ENCODE measurements around the gene TMEM212. TPM values are rescaled to one million over a fixed set of nuclear protein-coding genes. Genes with fewer than 3 reads are reported as not detected.

The TMEM212 gene
- total and polyA plus RNA-seq, 9 of the 15 experiments (the other 6 are each of a cell fraction or from before 2014, with no cell fraction given): not detected

DNA sequence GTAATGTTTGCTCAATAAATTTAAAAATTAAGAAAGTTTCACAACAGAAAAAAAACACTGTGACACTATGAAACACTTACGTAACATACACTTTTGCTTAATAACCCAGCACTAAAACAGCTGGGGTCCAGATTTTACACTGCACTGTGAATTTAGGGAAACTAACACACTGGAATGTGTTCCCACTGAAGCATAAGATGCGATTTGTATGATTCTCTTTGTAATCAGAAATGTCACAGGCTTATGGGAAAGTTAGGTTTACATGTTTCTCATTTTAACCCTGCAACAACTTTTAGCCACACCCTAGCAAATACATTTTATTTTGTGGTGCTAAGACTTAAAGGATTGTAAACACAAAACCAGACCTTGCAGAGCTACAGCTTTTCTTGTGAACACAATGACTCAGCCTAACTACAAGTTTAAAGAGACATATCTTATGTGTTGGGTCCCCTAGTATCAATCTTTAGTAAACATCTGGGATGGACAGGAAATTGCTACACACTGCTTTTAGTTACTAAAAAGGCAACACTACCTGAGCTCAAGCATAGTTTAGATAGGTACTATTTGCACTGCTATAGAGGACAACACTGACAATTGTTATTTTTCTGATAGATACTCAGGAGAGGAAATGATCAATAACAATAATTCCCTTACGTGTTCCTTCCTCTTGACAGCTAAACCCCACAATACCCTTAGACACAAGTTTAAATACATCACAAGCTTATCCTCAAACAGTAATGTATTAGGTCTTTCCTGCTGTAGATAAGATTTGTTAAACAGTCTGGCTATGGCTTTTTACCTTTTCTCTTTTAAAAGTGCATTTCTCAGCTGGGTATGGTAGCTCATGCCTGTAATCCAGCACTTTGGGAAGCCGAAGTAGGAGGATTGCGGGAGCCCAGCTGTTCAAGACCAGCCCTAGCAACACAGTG, 36.7 kb upstream of the TMEM212 start (continued):
- TF ChIP-seq IFI16 (CRISPR knock-in tag; IDR thresholded peaks at IDR 0.05) (no peak), PTRF (tag; IDR thresholded peaks at IDR 0.05) (no peak), ZNF780A (CRISPR knock-in tag; IDR thresholded peaks at IDR 0.05) (no peak), NCOA6 (IDR thresholded peaks at IDR 0.05) (no peak), POLR2AphosphoS2 (IDR thresholded peaks at IDR 0.05; ENCODE audit: low read length) (no peak), C11orf30 (IDR thresholded peaks at IDR 0.05; ENCODE audit: low read depth) (peak; percentile 91), PCBP1 (IDR thresholded peaks at IDR 0.05; ENCODE audit: low read depth, low read length, poor library complexity, severe bottlenecking) (no peak), CC2D1A (IDR thresholded peaks at IDR 0.05) (no peak), ZSCAN29 (IDR thresholded peaks at IDR 0.05) (no peak), NBN (IDR thresholded peaks at IDR 0.05; ENCODE audit: low read depth) (no peak), RFX1 (IDR thresholded peaks at IDR 0.05) (no peak), HNRNPUL1 (IDR thresholded peaks at IDR 0.05; ENCODE audit: low read length) (no peak), RAD51 (IDR thresholded peaks at IDR 0.05; ENCODE audit: borderline replicate concordance, low read depth) (no peak), SIN3A (IDR thresholded peaks at IDR 0.05; ENCODE audit: borderline replicate concordance in 2 of 2, control insufficient read depth in 1 of 2, low read depth in 2 of 2, low read length in 2 of 2) (no peak), PRPF4 (IDR thresholded peaks at IDR 0.05; ENCODE audit: insufficient read depth, low read depth, low read length, poor library complexity, severe bottlenecking) (no peak), KDM5B (IDR thresholded peaks at IDR 0.05; ENCODE audit: insufficient replicate concordance, low read depth, low read length) (no peak), GABPB2 (CRISPR knock-in tag; conservative IDR thresholded peaks at IDR 0.05) (no peak), ELF1 (tag; IDR thresholded peaks at IDR 0.05) (no peak), CREB1 (IDR thresholded peaks at IDR 0.05) (no peak), CREB1 (CRISPR knock-in tag; IDR thresholded peaks at IDR 0.05) (no peak), ZNF41 (CRISPR knock-in tag; conservative IDR thresholded peaks at IDR 0.05) (no peak), ZNF589 (CRISPR knock-in tag; IDR thresholded peaks at IDR 0.05; ENCODE audit: low read depth) (peak; percentile 27; the same call in 1 of the 2 replicates)
- TF ChIP-seq, protein P1, sequence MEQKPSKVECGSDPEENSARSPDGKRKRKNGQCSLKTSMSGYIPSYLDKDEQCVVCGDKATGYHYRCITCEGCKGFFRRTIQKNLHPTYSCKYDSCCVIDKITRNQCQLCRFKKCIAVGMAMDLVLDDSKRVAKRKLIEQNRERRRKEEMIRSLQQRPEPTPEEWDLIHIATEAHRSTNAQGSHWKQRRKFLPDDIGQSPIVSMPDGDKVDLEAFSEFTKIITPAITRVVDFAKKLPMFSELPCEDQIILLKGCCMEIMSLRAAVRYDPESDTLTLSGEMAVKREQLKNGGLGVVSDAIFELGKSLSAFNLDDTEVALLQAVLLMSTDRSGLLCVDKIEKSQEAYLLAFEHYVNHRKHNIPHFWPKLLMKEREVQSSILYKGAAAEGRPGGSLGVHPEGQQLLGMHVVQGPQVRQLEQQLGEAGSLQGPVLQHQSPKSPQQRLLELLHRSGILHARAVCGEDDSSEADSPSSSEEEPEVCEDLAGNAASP (IDR thresholded peaks at IDR 0.05): no peak
- TF ChIP-seq, protein P2, sequence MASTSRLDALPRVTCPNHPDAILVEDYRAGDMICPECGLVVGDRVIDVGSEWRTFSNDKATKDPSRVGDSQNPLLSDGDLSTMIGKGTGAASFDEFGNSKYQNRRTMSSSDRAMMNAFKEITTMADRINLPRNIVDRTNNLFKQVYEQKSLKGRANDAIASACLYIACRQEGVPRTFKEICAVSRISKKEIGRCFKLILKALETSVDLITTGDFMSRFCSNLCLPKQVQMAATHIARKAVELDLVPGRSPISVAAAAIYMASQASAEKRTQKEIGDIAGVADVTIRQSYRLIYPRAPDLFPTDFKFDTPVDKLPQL (IDR thresholded peaks at IDR 0.05; ENCODE audit: extremely low read depth, insufficient read length): no peak
- TF ChIP-seq, protein P3, sequence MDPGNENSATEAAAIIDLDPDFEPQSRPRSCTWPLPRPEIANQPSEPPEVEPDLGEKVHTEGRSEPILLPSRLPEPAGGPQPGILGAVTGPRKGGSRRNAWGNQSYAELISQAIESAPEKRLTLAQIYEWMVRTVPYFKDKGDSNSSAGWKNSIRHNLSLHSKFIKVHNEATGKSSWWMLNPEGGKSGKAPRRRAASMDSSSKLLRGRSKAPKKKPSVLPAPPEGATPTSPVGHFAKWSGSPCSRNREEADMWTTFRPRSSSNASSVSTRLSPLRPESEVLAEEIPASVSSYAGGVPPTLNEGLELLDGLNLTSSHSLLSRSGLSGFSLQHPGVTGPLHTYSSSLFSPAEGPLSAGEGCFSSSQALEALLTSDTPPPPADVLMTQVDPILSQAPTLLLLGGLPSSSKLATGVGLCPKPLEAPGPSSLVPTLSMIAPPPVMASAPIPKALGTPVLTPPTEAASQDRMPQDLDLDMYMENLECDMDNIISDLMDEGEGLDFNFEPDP (CRISPR knock-in tag; IDR thresholded peaks at IDR 0.05): no peak
- TF ChIP-seq, protein P4, sequence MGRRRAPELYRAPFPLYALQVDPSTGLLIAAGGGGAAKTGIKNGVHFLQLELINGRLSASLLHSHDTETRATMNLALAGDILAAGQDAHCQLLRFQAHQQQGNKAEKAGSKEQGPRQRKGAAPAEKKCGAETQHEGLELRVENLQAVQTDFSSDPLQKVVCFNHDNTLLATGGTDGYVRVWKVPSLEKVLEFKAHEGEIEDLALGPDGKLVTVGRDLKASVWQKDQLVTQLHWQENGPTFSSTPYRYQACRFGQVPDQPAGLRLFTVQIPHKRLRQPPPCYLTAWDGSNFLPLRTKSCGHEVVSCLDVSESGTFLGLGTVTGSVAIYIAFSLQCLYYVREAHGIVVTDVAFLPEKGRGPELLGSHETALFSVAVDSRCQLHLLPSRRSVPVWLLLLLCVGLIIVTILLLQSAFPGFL (CRISPR knock-in tag; IDR thresholded peaks at IDR 0.05): no peak
